HG02588 (cell line): ENCODE data around the gene PCDHA6.
"Not testable (repeated sequence)": the region's sequence is repeated elsewhere in the genome, so short reads cannot be mapped to it uniquely, and the experiment has no call there.

Experiments
- ATAC-seq: cut with Tn5 transposase; IDR thresholded peaks from one replicate; pipeline ENCODE4 v1.9.1; 2021; ENCODE audit warnings: mild to moderate bottlenecking, moderate library complexity; ENCODE audit not compliant: unreplicated experiment

PCDHA6 gene

GRCh38 chr5:140827704-140828361 is at the start of gene PCDHA6:
TSS of gene PCDHA6 (plus strand) at chr5:140827960. CDS start at chr5:140828092, 132 bp downstream.
- no peak for ATAC-seq

- ATAC-seq = no peak
These were observed 47.2 kb upstream of the PCDHA6 start for GRCh38 chr5:140780512-140780911.

GRCh38 chr5:140785905-140786686 is 41.7 kb upstream of the PCDHA6 start, which contains the start of gene PCDHA1:
TSS of gene PCDHA1 (plus strand) at chr5:140786140.
- no peak for ATAC-seq

GRCh38 chr5:140787422-140787821 is 40.3 kb upstream of the PCDHA6 start:
- ATAC-seq = not testable (repeated sequence)

GRCh38 chr5:140787849-140788504 is 39.8 kb upstream of the PCDHA6 start:
- not testable (repeated sequence) for ATAC-seq

GRCh38 chr5:140791089-140791488 is 36.7 kb upstream of the PCDHA6 start:
- no peak for ATAC-seq

GRCh38 chr5:140794595-140795258 is 33.0 kb upstream of the PCDHA6 start, which contains the start of gene PCDHA2:
TSS of gene PCDHA2 (plus strand) at chr5:140794852.
- ATAC-seq = no peak

GRCh38 chr5:140795259-140795641 is 32.5 kb upstream of the PCDHA6 start:
- ATAC-seq = no peak

GRCh38 chr5:140796072-140796717 is 31.6 kb upstream of the PCDHA6 start:
- not testable (repeated sequence) for ATAC-seq

GRCh38 chr5:140796718-140797095 is 31.1 kb upstream of the PCDHA6 start:
- no peak for ATAC-seq

GRCh38 chr5:140800816-140801493 is 26.8 kb upstream of the PCDHA6 start, which contains the start of gene PCDHA3:
TSS of gene PCDHA3 (plus strand) at chr5:140801057.
- ATAC-seq = no peak

GRCh38 chr5:140801494-140801841 is 26.3 kb upstream of the PCDHA6 start:
- no peak for ATAC-seq

GRCh38 chr5:140802381-140802780 is 25.4 kb upstream of the PCDHA6 start:
- not testable (repeated sequence) for ATAC-seq

- ATAC-seq = no peak
These were observed 24.9 kb upstream of the PCDHA6 start for GRCh38 chr5:140802781-140803271.

- no peak for ATAC-seq
These were observed 20.7 kb upstream of the PCDHA6 start, which contains the start of gene PCDHA4 for GRCh38 chr5:140806834-140807775. TSS of gene PCDHA4 (plus strand) at chr5:140807068.

GRCh38 chr5:140808241-140808888 is 19.4 kb upstream of the PCDHA6 start:
- not testable (repeated sequence) for ATAC-seq

GRCh38 chr5:140808889-140809291 is 18.9 kb upstream of the PCDHA6 start:
- ATAC-seq = no peak
